Esophagus (tissue), 2 donors: ENCODE results near the gene CFAP61. TPM values are rescaled to one million over a fixed set of nuclear protein-coding genes. Genes with fewer than 3 reads are reported as not detected.

Source experiments
- H3K27ac ChIP-seq, 2 donors: one replicate each; pipeline ENCODE4 v1.5.1; 2013; ENCODE audit warnings: low read depth in 2 of 2, mild to moderate bottlenecking in 2 of 2, inconsistent platforms in 1 of 2, low read length in 1 of 2, moderate library complexity in 1 of 2
- H3K27me3 ChIP-seq, 2 donors: one replicate each; pipeline ENCODE4 v1.6.1; 2013; ENCODE audit warnings: low read length in 2 of 2, control low read depth in 1 of 2, mild to moderate bottlenecking in 1 of 2; ENCODE audit not compliant: insufficient read depth in 2 of 2, control insufficient read depth in 1 of 2
- H3K36me3 ChIP-seq, 2 donors: one replicate each; pipeline ENCODE4 v1.6.1; 2013; ENCODE audit warnings: low read length in 1 of 2; ENCODE audit not compliant: control insufficient read depth in 2 of 2, insufficient read depth in 2 of 2
- H3K4me1 ChIP-seq, 2 donors: one replicate each; pipeline ENCODE4 v1.6.1; 2013; ENCODE audit warnings: low read length in 1 of 2; ENCODE audit not compliant: control insufficient read depth in 2 of 2, insufficient read depth in 2 of 2
- H3K4me3 ChIP-seq, 2 donors: one replicate each; pipeline ENCODE4 v1.5.1; 2013; ENCODE audit warnings: low read length in 2 of 2, mild to moderate bottlenecking in 2 of 2, low read depth in 1 of 2, moderate library complexity in 1 of 2
- H3K9me3 ChIP-seq, 2 donors: one replicate each; pipeline ENCODE4 v1.6.1; 2013; ENCODE audit warnings: mild to moderate bottlenecking in 2 of 2, low read depth in 1 of 2, low read length in 1 of 2, moderate library complexity in 1 of 2; ENCODE audit not compliant: control insufficient read depth in 2 of 2, insufficient read depth in 1 of 2
- WGBS, 2 donors: extraction: QIAGEN DNeasy Blood & Tissue Kit; methylation state at CpG; one replicate each; pipeline ENCODE4 v1.1.7; 2013; 5-methylcytosine and 5-hydroxymethylcytosine counted together
- polyA plus RNA-seq, 2 donors: library from polyadenylated mRNA; stranded (reverse); fragments of 200-250 nt; gene quantifications; one replicate each; pipeline ENCODE4 v1.2.3, GENCODE V29; 2013
- donor health status: healthy with polysubstance abuse.
- donor health status: Bipolar disorder and iron deficiency.

Gene CFAP61
- polyA plus RNA-seq, 2 donors: not detected

DNA sequence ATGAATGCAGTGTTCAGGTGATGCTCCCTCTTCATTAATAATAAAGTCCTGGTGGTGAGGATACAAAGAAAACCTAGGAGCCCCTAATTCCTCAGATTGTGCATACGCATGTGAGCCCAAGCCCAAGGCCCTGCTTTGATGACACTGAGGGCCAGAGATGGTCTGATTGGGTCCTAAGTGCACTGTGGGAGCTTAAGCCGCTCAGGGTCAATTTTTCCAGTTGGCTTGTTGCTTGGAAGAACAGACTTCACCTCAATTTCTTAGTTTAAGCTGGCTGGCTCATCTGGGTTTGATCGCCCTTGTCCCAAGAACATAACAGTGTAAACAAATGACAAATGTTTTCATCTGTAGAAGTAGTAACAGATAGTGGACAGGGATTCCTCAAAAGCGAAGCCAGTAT lies 357.0 kb downstream of the CFAP61 start:
- no peaks in the 10 kb centered on the region for H3K9me3 ChIP-seq
- H3K4me1 ChIP-seq: no peaks in the 10 kb centered on the region
- no peak overlapping the region for H3K27ac ChIP-seq
- no peaks in the 10 kb centered on the region for H3K27me3 ChIP-seq
- WGBS, 2 donors: 95 to 96% methylated on average over 4 of the region's 4 CpGs
- peaks cover 0 to 7% of the 10 kb centered on the region in 2 donors for H3K36me3 ChIP-seq
- no peak overlapping the region for H3K4me3 ChIP-seq

Other genes with a start within 250 kb of the CFAP61 start
- 100 to 1,000 TPM; 186 to 388 TPM for gene NAA20, start 35.2 kb upstream of the CFAP61 start, polyA plus RNA-seq
- gene CRNKL1, start 66 bp upstream of the CFAP61 start, polyA plus RNA-seq: 10 to 100 TPM; 13.0 to 21.2 TPM